DLD1 (cell line): ENCODE results near the gene MSI2.

Experiments used
- in situ Hi-C: cut with HindIII; loops from 2 replicates; pipeline ENCODE4 v1.10.0; 2017; ENCODE audit warnings: low sequenced_read_pairs

MSI2 gene

GRCh38 chr17:57313097-57313835 lies 56.9 kb downstream of the MSI2 start:
- in situ Hi-C loops: no loop called here

GRCh38 chr17:57315061-57316015 lies 59.0 kb downstream of the MSI2 start:
- in situ Hi-C loops: no loop called here

GRCh38 chr17:57316361-57316760 lies 60.0 kb downstream of the MSI2 start:
- in situ Hi-C loops: no loop called here

GRCh38 chr17:57317079-57317478 lies 60.8 kb downstream of the MSI2 start:
- in situ Hi-C loops: no loop called here

- in situ Hi-C loops: no loop called here
Observed at GRCh38 chr17:57318913-57319312, 62.6 kb downstream of the MSI2 start.

GRCh38 chr17:57319806-57320205 lies 63.5 kb downstream of the MSI2 start:
- in situ Hi-C loops: no loop called here

- in situ Hi-C loops: no loop called here
Observed at GRCh38 chr17:57323391-57323790, 67.1 kb downstream of the MSI2 start.

GRCh38 chr17:57324060-57324459 lies 67.7 kb downstream of the MSI2 start:
- in situ Hi-C loops: no loop called here

GRCh38 chr17:57324631-57325030 lies 68.3 kb downstream of the MSI2 start:
- in situ Hi-C loops: no loop called here

- in situ Hi-C loops: no loop called here
Observed at GRCh38 chr17:57326336-57326735, 70.0 kb downstream of the MSI2 start.

GRCh38 chr17:57326764-57327163 lies 70.4 kb downstream of the MSI2 start:
- in situ Hi-C loops: no loop called here

GRCh38 chr17:57327176-57327970 lies 71.0 kb downstream of the MSI2 start:
- in situ Hi-C loops: no loop called here

GRCh38 chr17:57328109-57328882 lies 72.0 kb downstream of the MSI2 start:
- in situ Hi-C loops: no loop called here

- in situ Hi-C loops: no loop called here
Observed at GRCh38 chr17:57329380-57330214, 73.3 kb downstream of the MSI2 start.

- in situ Hi-C loops: no loop called here
Observed at GRCh38 chr17:57330587-57330986, 74.3 kb downstream of the MSI2 start.

GRCh38 chr17:57331423-57331822 lies 75.1 kb downstream of the MSI2 start:
- in situ Hi-C loops: no loop called here

- in situ Hi-C loops: no loop called here
Observed at GRCh38 chr17:57332501-57332900, 76.2 kb downstream of the MSI2 start.

GRCh38 chr17:57335195-57335792 lies 79.0 kb downstream of the MSI2 start:
- in situ Hi-C loops: no loop called here

- in situ Hi-C loops: no loop called here
Observed at GRCh38 chr17:57337390-57337789, 81.1 kb downstream of the MSI2 start.
